ENCODE data around the gene ZNF430. TPM values are rescaled to one million over a fixed set of nuclear protein-coding genes. Genes with fewer than 3 reads are reported as not detected.

Gene ZNF430
- total and polyA plus RNA-seq, 2 of the 8 experiments (the other 6 are each of a cell fraction or from before 2014, with no cell fraction given) = 4.1 to 16.1 TPM

DNA sequence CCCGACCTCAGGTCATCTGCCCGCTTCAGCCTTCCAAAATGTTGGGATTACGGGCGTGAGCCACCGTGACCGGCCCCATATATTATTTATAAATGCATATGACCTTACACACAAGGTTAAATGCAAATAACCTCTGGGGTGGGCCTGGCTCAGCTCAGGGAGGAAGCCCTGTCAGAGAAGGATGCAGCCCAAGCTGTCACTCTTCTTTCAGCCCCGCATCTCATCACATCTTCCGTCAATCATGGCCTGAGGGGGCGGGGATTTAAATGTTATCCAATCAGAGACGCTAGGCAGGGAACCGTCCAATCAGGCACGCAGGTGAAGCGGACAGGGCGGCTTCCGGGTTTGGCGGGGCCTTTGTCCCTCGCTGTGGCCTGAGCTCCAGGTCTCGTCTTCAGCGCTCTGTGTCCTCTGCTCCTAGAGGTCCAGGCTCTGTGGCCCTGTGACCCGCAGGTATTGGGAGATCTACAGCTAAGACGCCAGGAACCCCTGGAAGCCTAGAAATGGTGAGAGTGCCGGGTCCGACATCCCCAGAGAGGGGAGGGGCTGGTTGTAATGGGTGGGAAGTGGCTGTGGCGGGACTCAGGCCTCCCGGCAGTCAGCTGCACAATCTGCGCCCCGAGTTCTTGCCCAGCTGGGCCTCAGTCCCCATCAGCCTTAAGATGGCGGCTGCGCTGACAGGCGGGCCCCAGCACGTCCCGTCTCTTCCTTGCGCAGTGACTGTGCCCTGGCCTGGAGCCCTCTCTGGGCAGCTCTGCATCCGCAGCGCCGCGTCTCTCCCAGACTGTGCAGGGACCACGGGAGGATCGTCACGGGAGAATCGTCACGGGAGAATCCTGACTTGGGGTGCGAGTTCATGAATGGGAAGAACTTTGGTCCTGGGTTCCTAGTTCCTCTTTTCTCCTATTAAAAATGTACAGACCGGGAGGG, at the start of gene ZNF430 (continued):
- TF ChIP-seq ASH2L (IDR thresholded peaks at IDR 0.05; ENCODE audit: low read length) (peak; percentile 58), SP1 (IDR thresholded peaks at IDR 0.05; ENCODE audit: low read depth, low read length) (peak; percentile 95), HDAC2 (IDR thresholded peaks at IDR 0.05; ENCODE audit: borderline replicate concordance in 1 of 2, low read depth in 2 of 2, low read length in 2 of 2) (peak in 1 of 2 experiments; percentile 78; a peak in 1 of 4 replicates), TAF7 (optimal IDR thresholded peaks at IDR 0.05; ENCODE audit: borderline replicate concordance, low read depth, low read length) (peak; percentile 62), ZNF274 (IDR thresholded peaks at IDR 0.05; ENCODE audit: borderline replicate concordance, extremely low read depth, low read length) (no peak), YY1 (IDR thresholded peaks at IDR 0.05; ENCODE audit: low read depth, low read length) (peak; percentile 92), CHD2 (IDR thresholded peaks at IDR 0.05; ENCODE audit: low read length) (peak; percentile 81), TAF1 (IDR thresholded peaks at IDR 0.05; ENCODE audit: low read depth, low read length) (peak; percentile 82), GABPA (IDR thresholded peaks at IDR 0.05; ENCODE audit: borderline replicate concordance, insufficient read depth, low read length) (no peak), KDM4A (IDR thresholded peaks at IDR 0.05; ENCODE audit: low read depth, low read length, severe bottlenecking) (peak; percentile 69), SP4 (IDR thresholded peaks at IDR 0.05; ENCODE audit: low read length) (0 out of 2 replicates have a peak, but pooled peaks have one; percentile 56), TCF12 (IDR thresholded peaks at IDR 0.05; ENCODE audit: low read depth, low read length) (no peak)
- TF ChIP-seq, protein P1, sequence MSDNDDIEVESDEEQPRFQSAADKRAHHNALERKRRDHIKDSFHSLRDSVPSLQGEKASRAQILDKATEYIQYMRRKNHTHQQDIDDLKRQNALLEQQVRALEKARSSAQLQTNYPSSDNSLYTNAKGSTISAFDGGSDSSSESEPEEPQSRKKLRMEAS (IDR thresholded peaks at IDR 0.05) = peak; percentile 54
- TF ChIP-seq, protein P2, sequence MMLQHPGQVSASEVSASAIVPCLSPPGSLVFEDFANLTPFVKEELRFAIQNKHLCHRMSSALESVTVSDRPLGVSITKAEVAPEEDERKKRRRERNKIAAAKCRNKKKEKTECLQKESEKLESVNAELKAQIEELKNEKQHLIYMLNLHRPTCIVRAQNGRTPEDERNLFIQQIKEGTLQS (IDR thresholded peaks at IDR 0.05; ENCODE audit: insufficient read depth, low read depth, low read length) = no peak
